Lung (tissue), 12 donors: ENCODE results near the gene ABCC4. TPM values are rescaled to one million over a fixed set of nuclear protein-coding genes. Genes with fewer than 3 reads are reported as not detected.

Experiments
- ATAC-seq: fragments of 200-7000 bp; cut with Tn5 transposase; one replicate; pipeline ENCODE4 v1.9.1; 2020; ENCODE audit warnings: moderate number of reproducible peaks; ENCODE audit not compliant: insufficient read depth, low FRiP score
- DNase-seq, 3 donors: peaks; one replicate each; pipeline ENCODE4 v3.0.0-alpha.2; 2013 to 2017
- H3K27ac ChIP-seq, 2 donors: one replicate each; pipeline ENCODE4 v1.5.1; 2013; ENCODE audit warnings: mild to moderate bottlenecking in 2 of 2, moderate library complexity in 2 of 2, control low read depth in 1 of 2, inconsistent platforms in 1 of 2, low read depth in 1 of 2, low read length in 1 of 2
- H3K27me3 ChIP-seq, 3 donors: one replicate each; pipeline ENCODE4 v1.5.1; 2013; ENCODE audit warnings: low read length in 2 of 3; ENCODE audit not compliant: control insufficient read depth in 3 of 3, insufficient read depth in 3 of 3
- H3K36me3 ChIP-seq, 4 donors: one replicate each; pipeline ENCODE4 v1.5.1; 2013; ENCODE audit warnings: low read length in 4 of 4, mild to moderate bottlenecking in 1 of 4, moderate library complexity in 1 of 4; ENCODE audit not compliant: control insufficient read depth in 4 of 4, insufficient read depth in 4 of 4
- H3K4me1 ChIP-seq, 5 donors: one replicate each; pipeline ENCODE4 v1.5.1; 2013; ENCODE audit warnings: low read length in 5 of 5, mild to moderate bottlenecking in 2 of 5, moderate library complexity in 1 of 5; ENCODE audit not compliant: control insufficient read depth in 5 of 5, insufficient read depth in 5 of 5
- H3K4me3 ChIP-seq: one replicate; pipeline ENCODE4 v1.5.1; 2013; ENCODE audit warnings: mild to moderate bottlenecking, control low read depth, moderate library complexity
- H3K9ac ChIP-seq, 2 donors: one replicate each; pipeline ENCODE4 v1.5.1; 2013; ENCODE audit warnings: low read length in 2 of 2, control low read depth in 1 of 2; ENCODE audit not compliant: insufficient read depth in 1 of 2
- H3K9me3 ChIP-seq, 4 donors: one replicate each; pipeline ENCODE4 v1.5.1; 2013; ENCODE audit warnings: low read length in 3 of 4, mild to moderate bottlenecking in 1 of 4, moderate library complexity in 1 of 4; ENCODE audit not compliant: control insufficient read depth in 4 of 4, insufficient read depth in 3 of 4
- WGBS, 2 donors: extraction: QIAGEN DNeasy Blood & Tissue Kit; methylation state at CpG; one replicate each; pipeline ENCODE4 v1.1.7; 2013; 5-methylcytosine and 5-hydroxymethylcytosine counted together
- polyA plus RNA-seq, 2 donors: library from polyadenylated mRNA; stranded (reverse); fragments of 200-250 nt; gene quantifications; one replicate each; pipeline ENCODE4 v1.2.1, GENCODE V29; 2013
- total RNA-seq, 2 donors: library from RNA; depleted of rRNA in 1 of 2; stranded (reverse); fragments of >200 nt in 1 of 2; gene quantifications; one replicate each; pipeline ENCODE4 v1.2.1, GENCODE V29; 2014 to 2021
- TF ChIP-seq, protein P1 (sequence below): IDR thresholded peaks from 2 replicates; pipeline ENCODE4 v1.5.1; 2012; ENCODE audit warnings: mild to moderate bottlenecking; ENCODE audit errors: control extremely low read depth, extremely low read depth
- donor health status: control.
- donor health status: control.
- donor health status: Bipolar disorder and iron deficiency.
- donor health status: healthy.
- donor health status: DM: yes; HTN: yes; CAD: no.

The ABCC4 gene
- total and polyA plus RNA-seq, 4 donors = 7.1 to 38.7 (median 20.6) TPM

DNA sequence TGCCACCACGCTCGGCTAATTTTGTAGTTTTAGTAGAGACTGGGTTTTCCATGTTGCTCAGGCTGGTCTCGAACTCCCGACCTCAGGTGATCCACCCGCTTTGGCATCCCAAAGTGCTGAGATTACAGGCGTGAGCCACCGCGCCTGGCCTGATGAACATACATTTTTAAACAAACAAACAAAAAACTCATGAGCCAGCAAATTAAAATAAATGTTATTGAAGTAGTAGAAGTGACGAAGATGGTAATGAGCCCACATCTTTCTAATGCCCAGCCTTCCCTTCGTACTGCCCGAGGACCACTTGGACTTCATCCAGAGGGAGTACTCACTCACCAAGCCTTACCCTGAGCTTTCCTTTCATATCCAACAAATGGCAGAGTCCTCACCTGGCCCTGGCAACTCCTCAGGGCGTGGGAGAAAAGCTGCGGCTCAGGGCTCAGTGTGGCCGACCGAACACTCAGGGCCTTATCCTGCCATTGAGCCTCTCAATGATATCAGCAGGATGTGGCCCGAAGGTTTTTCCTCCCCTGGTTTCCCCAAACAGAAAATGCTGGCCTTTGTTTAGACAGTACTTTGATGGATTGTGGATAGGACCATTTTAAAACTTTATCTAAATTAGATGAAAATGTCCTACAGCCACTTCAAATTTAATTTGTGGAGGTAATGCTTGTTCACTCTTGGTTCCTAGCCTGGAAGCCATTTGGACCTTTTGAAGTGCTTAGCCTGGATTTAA is 22.8 kb upstream of the ABCC4 start:
- peak in 1 of 3 donors; percentile 33 for DNase-seq
- H3K27ac ChIP-seq = no peak overlapping the region

DNA sequence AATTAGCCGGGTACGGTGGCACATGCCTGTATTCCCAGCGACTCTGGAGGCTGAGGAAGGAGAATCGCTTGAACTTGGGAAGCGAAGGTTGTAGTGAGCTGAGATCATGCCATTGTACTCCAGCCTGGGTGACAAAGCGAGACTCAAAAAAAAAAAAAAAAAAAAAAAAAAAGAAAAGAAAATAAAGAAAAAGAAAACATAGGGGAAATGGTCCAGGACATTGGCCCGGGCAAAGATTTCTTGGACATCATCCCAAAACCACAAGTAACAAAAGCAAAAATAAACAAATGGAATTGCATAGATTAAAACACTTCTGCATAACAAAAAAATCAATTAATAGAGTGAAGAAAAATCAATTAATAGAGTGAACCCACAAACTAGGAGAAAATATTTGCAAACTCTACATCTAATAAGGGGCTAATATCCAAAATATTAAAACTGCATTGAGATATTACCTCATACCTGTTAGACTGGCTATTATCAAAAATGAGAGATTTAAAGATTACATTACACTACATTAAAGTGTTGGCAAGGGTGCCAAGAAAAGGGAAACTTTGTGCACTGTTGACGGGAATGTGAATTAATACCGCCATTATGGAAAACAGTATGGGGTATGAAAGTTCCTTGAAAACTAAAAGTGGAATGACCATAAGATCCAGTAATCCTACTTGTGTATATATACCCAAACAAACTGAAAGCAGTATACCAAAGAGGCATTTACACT is 18.5 kb upstream of the ABCC4 start:
- no peak overlapping the region for H3K9ac ChIP-seq
- no peak overlapping the region for H3K27ac ChIP-seq
- H3K27me3 ChIP-seq = no peaks in the 10 kb centered on the region
- H3K36me3 ChIP-seq = no peaks in the 10 kb centered on the region
- no peaks in the 10 kb centered on the region for H3K9me3 ChIP-seq
- ATAC-seq = no peak
- TF ChIP-seq, protein P1, sequence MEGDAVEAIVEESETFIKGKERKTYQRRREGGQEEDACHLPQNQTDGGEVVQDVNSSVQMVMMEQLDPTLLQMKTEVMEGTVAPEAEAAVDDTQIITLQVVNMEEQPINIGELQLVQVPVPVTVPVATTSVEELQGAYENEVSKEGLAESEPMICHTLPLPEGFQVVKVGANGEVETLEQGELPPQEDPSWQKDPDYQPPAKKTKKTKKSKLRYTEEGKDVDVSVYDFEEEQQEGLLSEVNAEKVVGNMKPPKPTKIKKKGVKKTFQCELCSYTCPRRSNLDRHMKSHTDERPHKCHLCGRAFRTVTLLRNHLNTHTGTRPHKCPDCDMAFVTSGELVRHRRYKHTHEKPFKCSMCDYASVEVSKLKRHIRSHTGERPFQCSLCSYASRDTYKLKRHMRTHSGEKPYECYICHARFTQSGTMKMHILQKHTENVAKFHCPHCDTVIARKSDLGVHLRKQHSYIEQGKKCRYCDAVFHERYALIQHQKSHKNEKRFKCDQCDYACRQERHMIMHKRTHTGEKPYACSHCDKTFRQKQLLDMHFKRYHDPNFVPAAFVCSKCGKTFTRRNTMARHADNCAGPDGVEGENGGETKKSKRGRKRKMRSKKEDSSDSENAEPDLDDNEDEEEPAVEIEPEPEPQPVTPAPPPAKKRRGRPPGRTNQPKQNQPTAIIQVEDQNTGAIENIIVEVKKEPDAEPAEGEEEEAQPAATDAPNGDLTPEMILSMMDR = no peak
- H3K4me1 ChIP-seq = no peaks in the 10 kb centered on the region
- H3K4me3 ChIP-seq = no peak overlapping the region
- 82 to 83% methylated on average over 9 of the region's 9 CpGs for WGBS, 2 donors
- no peak for DNase-seq

More for the DNA sequence above, 22.8 kb upstream of the ABCC4 start:
- no peak for ATAC-seq
- 66 to 68% methylated on average over 16 of the region's 16 CpGs for WGBS, 2 donors
- Histone ChIP-seq H3K9me3 (no peaks in the 10 kb centered on the region), H3K9ac (no peak overlapping the region), H3K36me3 (no peaks in the 10 kb centered on the region), H3K4me1 (no peaks in the 10 kb centered on the region), H3K4me3 (no peak overlapping the region), H3K27me3 (no peaks in the 10 kb centered on the region)
- TF ChIP-seq, protein P1 = no peak

DNA sequence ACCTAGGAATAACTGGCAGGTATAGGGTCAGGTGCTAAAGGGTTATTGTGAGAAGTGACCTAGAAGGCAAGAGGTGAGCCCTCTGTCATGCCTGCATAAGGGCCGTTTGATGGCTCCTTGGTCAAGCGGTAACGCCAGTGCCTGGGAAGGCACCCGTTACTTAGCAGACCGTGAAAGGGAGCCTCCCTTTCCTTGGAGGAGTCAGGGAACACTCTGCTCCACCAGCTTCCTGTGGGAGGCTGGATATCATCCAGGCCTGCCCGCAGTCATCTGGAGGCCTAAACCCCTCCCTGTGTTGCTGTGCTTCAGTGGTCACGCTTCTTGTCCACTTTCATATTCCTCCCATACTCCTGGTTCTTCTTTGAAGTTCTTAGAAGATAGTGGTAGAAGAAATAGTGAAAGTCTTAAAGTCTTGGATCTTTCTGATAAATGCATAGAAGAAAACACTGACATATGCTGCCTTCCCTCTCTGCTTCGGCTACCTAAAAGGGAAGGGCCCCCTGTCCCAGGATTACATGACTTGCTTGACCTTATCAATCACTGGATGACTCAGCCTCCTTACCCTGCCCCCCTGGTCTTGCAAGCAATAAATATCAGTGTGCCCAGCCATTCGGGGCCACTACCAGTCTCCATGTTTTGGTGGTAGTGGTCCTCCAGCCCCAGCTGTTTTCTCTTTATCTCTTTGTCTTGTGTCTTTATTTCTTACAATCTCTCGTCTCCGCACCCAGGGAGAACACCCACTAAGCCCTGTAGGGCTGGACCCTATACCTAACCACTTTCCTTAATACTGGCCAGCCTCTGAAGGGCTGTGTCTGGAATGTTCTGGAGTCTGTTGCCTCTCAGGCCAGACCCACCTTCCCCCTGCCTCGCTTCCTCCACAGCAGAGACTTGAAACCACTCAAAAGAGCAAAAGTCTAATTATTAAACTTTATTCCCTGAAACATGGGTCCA is 16.1 kb upstream of the ABCC4 start:
- DNase-seq (no peak), ATAC-seq (no peak)
- Histone ChIP-seq H3K9me3 (no peaks in the 10 kb centered on the region), H3K27me3 (no peaks in the 10 kb centered on the region), H3K4me1 (no peaks in the 10 kb centered on the region), H3K36me3 (no peaks in the 10 kb centered on the region), H3K27ac (no peak overlapping the region), H3K9ac (no peak overlapping the region), H3K4me3 (no peak overlapping the region)
- 81% methylated on average over 12 of the region's 12 CpGs for WGBS, 2 donors
- TF ChIP-seq, protein P1 = no peak
